HG03039 (cell line): ENCODE results near the gene ZSWIM6.

ENCODE experiments used
- ATAC-seq: cut with Tn5 transposase; IDR thresholded peaks from one replicate; pipeline ENCODE4 v1.9.1; 2021; ENCODE audit warnings: mild to moderate bottlenecking, moderate library complexity; ENCODE audit not compliant: unreplicated experiment

Gene ZSWIM6

DNA sequence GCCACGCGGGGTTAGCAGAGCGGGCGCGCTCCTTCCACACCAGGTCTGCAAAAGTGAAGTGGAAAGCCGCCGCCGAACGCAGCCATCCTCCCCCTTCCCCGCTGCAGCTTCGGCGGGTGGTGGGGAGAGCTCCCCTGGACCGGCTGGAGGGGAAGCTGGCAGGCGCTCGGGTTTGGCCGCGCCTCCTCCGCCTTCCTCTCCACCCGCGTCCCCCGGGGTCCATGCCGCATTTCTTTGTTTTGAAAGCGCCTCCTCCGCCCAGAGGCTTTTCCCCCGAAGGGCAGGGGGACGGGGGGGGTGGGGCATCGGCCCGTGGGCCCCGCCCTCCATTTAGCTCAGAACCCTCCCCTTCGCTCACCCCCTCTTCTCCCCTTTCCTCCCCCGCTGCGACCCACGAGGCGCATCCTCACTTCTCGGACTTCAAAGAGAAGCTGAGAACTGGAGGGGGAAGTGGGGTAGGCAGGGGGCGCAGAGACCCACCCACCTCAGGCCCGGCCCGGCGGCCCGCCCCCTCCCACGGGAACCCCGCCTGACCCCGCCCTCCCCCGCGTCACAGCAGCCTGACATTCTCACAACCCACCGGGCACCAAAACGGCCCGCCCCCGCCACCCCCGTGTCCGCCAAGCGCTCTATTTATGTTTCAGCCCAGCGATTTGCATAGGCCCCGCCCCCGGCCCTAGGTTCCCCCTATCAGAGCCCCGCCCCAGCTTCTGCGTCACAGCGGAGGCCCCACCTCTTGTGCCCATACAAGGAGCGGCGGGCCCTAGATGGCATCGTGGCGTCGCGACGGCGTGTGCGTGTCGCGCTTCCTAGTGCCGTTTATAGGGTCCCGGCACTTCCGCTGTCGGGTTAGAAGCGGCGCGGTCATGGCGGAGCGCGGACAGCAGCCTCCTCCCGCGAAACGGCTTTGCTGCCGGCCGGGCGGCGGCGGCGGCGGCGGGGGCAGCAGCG, at the start of gene ZSWIM6:
Gene ZSWIM6, plus strand, starts transcription at position 852 of the 951 bp plus-strand sequence. Its CDS starts 15 bp downstream, at position 867.
- ATAC-seq = peak; percentile 75

DNA sequence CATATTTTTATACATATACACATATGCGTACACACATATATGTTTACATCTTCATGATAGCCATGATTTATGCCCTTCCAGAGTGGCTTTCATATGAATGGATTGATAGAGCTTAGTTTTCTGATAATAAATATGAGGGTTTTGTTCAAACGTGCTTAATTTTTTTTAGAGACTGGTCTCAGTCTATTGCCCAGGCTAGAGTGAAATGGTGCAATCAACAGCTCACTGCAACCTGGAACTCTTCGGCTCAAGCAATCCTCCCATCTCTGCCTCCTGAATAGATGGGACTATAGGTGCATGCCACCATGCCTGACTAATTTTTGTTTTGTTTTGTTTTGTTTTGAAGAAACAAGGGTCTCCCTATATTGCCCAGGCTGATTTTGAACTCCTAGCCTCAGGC, 48.6 kb upstream of the ZSWIM6 start:
- ATAC-seq = no peak

DNA sequence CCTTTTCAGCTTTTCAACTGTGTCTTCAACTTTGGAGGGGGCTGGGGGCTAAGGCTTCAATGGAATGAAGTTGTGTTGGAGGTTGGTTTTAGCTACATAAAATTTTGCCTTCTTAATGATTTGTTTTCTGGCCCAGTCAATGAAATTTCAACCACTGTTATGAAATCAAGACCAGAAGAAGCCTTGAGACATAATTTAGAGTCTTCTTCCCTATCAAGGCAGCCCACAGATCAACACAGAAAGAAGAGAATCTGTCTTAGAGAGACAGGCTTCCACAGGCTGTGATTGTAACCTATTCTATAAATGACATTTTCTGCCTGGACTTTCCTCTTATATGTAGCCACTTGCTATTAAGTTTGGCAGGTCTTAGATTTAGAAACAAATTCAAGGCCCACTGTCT, 46.5 kb upstream of the ZSWIM6 start:
- ATAC-seq = no peak

DNA sequence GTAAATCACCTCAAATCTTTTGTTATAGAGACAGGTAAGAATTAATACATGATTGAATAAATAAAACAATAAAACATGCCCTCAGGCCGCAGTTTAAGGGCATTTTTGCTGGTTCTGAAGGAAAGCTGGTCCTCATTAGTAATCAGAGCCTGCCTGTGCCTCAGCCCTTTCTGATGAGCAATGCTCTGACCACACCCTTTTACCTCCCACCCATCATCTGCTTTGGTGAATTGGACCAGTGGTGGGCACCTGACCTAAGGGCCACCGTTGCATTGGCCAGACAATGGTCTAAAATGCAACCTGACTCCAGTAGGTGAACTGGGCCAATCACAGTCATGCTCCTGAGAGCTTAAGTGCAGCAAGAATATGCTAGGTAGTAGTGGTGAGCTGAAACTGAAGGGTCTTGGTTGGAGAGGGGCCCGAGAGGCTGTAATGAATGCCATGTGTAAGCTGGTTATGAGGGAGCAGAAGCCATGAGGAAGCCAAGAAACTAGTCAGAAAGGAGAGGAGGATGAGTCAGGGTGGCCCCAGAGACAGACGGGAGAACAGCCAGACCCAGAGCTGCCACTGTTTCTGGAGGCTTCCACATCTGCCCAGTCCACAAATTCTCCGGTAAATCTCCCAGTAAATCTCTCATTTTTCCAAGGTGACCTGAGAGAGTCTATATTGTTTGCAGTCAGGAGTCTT, 45.5 kb upstream of the ZSWIM6 start:
- ATAC-seq = no peak

DNA sequence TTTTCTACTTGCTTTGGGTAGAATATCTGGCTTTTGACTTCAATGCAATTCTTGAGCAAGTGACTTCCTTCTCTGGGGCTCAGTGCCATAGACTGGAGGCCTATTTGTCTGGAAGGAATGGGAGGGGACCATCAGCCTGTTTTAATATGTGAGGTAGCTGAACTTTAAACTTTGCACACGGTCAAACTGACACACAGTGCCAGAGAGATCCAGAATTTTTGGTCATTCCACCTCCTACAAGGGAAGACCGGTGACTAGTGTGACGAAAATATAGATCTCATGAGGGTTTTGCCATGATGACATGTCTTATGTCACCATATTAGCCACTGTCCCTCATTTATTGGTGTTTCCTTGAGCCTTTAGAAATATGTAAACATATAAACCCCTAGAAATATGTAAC, 44.6 kb upstream of the ZSWIM6 start:
- no peak for ATAC-seq

DNA sequence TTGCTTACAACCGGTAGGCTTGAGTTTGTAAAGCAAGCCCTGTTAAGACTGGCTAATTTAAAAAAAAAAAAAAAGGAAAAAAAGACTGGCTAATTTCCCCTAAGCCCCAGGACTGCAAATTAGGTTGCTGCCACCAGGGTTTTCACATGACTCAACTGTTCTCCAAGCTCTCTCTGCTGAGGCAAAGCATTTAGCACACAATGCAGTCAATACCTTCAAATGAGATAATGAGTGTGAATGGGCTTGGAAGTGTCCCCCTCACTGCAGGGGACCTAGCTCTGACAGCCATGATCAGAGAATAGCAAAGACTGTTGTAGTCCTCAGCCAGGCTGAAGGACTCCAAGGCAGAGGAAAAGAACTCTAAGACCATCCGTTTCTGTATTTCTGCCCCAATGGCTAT, 42.8 kb upstream of the ZSWIM6 start:
- ATAC-seq = no peak

DNA sequence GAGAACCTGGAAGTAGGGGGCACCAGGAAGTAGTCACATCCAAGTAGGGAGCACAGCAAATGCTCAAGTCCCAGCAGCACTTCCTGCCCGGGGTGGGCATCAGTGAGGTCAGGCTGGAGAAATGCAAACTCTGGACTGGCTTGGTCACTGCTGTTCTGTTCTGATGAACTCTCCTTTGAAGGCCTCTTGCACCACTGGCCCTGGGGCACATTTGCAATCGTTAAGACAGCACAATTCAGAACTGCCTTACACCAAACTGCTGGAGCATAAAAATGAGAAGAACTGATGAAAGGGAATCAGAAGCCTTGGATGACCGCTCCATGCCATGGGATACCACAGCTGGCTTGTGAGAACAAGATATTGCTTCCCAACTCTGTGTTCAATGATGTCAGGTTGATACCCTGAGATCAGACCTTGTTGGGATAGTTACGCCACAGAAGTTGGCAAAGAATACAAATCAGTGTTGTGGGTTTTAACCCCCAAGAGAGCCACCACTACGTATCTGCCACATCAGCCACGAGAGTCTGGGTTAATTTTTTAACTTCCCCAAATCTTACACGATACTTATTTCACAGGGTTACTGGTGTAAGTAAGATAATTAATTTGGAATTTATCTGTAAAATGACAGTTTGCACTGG, 42.3 kb upstream of the ZSWIM6 start:
- no peak for ATAC-seq

DNA sequence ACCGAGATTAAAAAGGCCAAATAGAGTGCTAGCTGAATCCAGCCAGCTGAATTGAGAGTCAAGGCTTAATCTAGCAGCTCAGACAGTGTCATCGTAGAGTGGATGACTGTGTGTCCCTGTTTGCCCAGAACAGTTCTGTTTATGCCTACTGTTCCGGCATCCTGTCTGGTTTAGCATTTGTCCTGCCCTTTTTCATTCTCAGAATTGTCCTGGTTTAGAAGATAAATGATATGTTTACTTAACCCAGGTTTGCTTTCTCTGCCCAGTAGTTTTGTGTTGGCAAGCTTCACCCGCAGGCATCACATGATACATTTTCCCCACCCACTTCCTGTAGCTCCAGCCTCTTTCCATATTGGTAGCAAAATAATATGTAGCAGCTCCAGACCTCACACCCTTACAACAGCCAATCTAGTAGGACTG, 41.3 kb upstream of the ZSWIM6 start:
- no peak for ATAC-seq

DNA sequence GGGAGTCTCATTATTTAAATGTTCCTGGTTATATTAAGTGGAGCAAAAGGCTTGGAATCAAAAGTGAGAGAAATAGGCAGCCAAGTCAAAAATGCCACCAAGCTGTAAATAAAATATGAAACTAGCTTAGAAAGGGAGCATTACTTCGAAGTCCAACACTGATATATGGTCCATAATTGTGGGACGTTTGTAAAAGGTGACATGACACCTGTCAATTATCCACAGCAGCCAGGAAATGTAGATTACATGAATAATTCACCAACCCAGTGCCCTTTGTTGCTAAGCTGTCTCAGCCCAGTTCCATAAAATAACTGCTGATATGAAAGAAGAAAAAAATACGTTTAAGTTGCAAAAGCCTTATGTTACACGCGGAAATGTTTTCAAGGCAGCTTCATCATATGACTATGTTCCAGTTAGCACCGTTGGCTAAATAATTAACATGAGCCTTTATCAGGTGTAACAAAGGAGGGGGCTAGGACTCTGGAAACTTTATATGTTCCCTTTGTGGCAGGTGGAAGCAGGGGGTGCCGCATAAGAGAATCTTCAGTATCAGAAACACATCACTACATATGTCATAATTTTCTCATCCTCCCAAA, 39.9 kb upstream of the ZSWIM6 start:
- no peak for ATAC-seq

DNA sequence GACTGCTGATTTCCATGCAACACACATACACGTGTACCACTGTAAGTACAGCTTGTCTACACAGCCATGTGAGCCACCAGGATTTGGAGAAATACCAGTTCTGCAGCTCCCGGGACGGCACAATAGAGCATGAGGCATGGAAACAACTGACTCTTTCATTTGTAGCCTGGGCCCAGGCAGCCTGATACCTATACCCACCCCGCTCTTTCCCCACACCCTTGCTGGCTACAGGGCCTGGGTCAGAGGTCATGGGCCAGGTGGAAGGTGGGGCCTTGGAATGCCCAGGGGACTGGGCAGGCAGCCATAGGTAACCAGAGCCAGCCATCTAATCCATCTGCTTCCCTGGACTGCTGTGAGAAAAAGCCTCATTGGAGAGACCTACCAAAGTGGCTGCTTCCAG, 39.0 kb upstream of the ZSWIM6 start:
- ATAC-seq = no peak

DNA sequence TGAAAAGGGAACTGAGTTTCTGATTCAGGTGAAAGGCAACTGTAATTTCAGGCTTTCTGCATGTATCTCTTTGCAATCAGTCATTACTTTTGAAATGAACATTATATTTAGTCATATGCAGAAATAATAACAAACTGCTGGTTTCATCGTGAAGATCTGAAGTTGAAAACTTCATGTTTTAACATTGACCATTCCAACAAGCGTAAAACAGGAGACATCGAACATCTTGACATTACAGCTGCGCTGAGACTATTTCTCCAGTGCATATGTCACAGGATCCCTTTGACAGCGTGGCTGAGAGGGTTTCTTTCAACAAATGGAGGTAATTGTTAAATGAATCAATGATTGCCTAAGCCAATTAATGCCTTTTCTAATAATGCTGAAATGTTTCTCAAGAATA, 38.2 kb upstream of the ZSWIM6 start:
- no peak for ATAC-seq

DNA sequence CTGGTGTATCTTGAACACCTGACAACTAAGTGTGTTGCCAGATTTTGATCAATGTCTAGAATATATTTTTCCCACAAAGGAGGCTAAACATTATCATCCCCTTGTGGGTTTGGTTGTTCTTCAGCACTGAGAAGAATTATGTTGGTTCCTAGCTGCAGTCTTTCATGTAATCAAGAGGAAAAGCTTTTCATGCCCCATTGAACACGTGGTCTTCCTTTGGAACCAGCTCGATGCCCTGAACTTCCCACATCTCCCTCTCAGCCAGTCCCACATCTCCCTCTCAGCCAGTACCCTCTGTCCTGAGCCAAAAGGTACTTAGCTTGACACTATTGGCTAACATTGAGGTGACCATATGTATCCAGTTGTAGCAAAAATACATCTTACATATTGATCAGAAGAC, 36.7 kb upstream of the ZSWIM6 start:
- ATAC-seq = no peak

DNA sequence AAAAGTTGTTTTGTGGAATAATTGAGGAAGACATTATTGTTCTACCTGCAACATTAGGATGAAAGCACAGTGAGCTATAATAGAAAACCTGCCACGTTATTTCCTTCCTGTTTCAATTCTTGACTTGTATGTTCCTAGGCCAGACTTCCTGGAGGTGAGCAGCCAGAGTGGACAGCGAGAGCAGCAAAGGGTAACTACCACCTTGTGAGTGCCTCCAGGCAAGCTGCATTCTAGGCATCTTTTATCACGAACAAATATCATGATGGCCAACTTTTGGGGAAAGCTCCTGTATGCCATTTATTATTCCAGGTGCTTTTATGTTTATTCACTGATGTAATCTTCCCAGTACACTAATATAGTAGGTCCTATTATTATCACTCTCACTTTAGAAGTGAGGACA, 34.0 kb upstream of the ZSWIM6 start:
- no peak for ATAC-seq

DNA sequence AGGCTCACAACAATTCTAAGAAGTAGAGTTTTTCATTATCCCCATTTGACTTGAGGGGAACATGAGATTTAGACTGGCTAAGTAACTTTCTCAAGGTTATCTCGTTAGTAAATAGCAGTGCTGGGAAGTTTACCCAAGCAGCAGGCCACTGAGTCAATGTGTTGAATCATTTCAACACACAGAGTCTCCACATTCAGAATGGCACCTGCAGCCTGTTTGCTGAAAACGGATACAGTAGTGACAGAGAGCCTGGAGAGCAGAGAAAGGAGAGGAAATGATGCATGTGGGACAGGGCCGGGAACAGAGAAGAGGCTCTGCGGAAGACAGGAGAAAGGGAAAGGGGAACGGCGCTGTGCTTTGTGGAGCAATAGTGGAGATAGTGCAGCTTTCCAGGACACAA, 33.5 kb upstream of the ZSWIM6 start:
- ATAC-seq = no peak

DNA sequence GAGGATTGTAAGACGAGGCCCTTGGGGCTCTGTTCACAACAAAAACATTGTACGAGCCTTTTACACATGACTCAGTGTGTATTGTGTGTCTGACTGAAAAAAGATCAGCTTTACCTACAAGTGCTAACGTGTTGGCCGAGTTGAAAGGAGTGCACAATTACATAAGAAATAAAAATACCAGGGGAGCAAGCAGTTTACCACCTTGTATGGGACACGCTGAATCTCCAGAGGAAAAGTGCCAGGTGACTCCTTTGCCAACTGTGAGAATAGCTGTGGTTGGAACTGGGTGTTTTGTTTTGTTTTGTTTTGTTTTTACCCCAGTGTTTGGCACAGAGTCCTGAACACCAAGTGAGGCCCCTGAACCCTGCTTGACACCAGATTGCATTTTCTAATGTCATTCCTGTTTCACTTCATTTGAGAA, 32.8 kb upstream of the ZSWIM6 start:
- ATAC-seq = no peak

DNA sequence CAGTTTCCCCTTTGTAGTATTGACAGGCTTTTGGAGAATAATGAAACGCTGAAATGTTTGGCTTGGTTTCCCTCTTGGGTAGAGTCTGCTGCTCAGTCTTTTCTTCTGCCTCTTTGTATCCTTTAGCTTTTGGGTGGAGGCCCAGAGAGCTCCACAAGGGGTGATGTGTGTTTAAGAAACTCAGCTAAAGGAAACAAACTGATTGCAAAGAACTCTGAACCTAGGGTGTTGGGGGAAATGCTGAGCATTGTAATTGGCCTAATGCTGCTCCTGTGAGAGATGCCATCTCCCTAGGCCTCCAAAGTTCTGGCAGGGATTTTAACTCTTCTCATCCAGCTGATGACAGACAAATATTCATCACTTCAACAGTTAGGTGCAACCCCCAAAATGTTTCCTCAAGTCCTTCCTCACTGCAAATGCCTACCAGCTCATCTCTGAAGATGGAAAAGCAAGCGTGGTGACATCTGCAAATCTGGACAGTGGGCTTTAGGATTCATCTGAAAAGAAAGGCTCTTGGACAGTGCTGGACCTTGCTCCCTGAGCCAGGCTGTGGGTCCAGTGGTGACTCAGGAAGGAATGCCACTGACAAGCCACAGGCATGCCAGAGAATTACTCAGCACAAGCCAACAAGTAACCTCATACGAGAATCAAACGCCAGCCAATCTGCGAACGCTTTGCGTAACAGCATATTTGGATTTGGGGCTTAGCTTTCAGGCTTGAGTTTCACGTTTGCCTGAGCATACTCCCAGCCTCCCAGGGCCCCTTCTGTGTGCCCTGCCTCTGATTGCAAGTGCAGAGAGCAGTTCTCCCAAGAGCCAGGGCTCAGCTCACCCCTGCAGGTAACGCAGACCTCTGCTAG, 30.5 kb upstream of the ZSWIM6 start:
- no peak for ATAC-seq

DNA sequence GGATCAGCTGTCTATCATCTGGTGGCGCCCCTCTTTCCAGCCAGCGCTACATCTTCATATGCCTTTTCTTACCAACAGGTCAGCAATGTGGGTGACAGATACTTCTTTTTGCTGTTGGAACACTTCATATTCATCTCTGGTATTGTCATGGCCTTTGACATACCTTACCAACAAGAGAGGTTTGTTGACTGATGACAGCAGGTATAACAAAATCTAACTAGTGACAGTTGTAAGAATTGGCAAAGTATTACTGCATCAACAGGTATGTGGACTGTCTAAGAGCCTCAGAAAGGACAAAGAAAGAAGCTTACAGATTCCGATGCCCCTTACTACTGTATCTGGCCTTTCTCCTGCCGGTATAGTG, 29.9 kb upstream of the ZSWIM6 start:
- ATAC-seq = no peak

DNA sequence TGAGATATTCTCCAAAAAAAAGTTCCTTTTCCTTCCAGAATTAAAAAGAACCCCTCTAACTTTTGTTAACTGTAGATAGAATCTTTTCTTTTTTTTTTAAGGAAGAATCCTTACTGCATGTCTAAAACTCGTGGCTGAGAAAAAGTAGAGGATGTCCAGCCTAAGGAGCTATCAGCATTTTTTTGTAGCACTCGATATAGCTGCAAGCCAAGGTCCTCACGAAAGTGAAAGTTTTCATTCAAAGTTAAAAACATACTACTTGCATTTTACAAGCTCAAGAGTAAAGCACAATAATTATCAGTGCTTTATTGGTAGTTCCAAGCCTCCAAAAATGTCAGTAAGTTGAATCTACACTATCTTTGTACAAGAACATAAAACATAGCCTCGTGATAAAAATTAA, 28.7 kb upstream of the ZSWIM6 start:
- ATAC-seq = no peak

DNA sequence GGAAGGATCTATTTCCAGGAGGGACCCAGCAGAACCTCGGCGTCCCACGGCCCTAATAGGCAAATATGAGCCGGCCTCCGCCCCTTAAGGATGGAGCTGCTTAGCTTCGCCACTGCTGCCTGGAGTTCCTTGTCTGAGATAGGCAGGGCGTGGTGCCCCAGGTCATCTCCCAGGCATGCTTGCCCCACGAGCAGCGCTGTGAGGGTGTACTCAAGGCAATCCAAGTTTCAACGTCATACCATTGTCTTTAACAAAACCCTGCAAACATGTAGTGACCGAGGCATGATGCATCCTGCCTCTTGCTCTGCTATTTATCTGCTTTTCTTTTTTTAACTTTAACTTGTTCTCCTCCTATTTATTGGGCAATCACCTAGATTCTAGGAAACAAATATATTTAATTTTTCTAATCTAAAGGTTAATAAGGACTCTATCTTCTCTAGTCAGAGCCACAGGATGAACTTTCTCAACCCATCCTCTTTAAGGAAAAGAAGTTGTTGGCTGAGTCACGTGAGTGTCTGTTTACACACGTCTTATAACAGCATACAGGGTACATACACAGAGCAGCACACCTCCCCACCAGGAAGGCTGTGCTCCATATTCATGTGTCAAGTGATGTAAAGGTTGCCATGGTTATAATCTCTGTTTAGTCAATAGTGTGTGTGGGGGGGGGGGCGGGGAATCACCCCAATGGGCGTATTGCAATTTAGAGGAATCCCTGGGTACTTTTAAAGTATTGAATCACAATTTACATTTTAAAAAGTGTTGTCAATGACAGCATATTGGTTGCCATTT, 27.3 kb upstream of the ZSWIM6 start:
- no peak for ATAC-seq
